ENCODE measurements around the gene ITGB2.

GRCh38 chr21:44872649-44873355 is 47.9 kb downstream of the ITGB2 start:
- TF ChIP-seq CTCF (IDR thresholded peaks at IDR 0.05; ENCODE audit: low read length) = no peak
- no peak for TF ChIP-seq EZH2 (IDR thresholded peaks at IDR 0.05; ENCODE audit: borderline replicate concordance, low read length)

Measured in OCI-LY1 (cell line).